HepG2 (cell line): Measurements from ENCODE around the gene VDAC1. TPM values are rescaled to one million over a fixed set of nuclear protein-coding genes. Genes with fewer than 3 reads are reported as not detected.

Experiments
- ATAC-seq: fragments of 200-7000 bp; cut with Tn5 transposase; 3 replicates; pipeline ENCODE4 v1.9.1; 2020; ENCODE audit warnings: mild to moderate bottlenecking, moderate library complexity
- BruUV-seq: library from RNA; stranded (reverse); fragments of 400-500 nt; replicated peaks from 2 replicates; lab custom pipeline; 2021; lab: Mats Ljungman, UMichigan
- CTCF ChIA-PET: fragments of 300-600 bp; formaldehyde crosslinking; extraction: SDS; loops from one replicate; lab custom pipeline; 2021; ENCODE audit warnings: low total read pairs, inconsistent platforms, low intra/inter-chr PET ratio; lab: Yijun Ruan, JAX
- POLR2A ChIA-PET: fragments of 350-600 bp; sonication (Branson Sonifier 250); formaldehyde crosslinking; loops from one replicate; lab custom pipeline; 2020; ENCODE audit warnings: antibody characterized with exemption, inconsistent platforms; lab: Yijun Ruan, JAX
- DNase-seq: peaks from one replicate; pipeline ENCODE4 v3.0.0-alpha.2; 2015; ENCODE audit warnings: low spot score
- FAIRE-seq: peaks from 3 replicates; lab custom pipeline; 2011; peaks lifted over from hg19 to GRCh38; lab: Jason Lieb, UNC
- H2AFZ ChIP-seq: one replicate; pipeline ENCODE4 v1.6.1; 2011; ENCODE audit warnings: low read length, inconsistent platforms
- H3K27ac ChIP-seq: fragments of 300-600 bp; 3 replicates; pipeline ENCODE4 v1.8.0; 2011; ENCODE audit warnings: mixed run types, mild to moderate bottlenecking, mixed read lengths, low read length, inconsistent platforms; ENCODE audit not compliant: insufficient read depth; ENCODE audit errors: extremely low read length
- H3K27me3 ChIP-seq, 2 experiments: fragments of 200-600 bp in 1 of 2; 2 replicates in 1 of 2; 3 replicates in 1 of 2; pipeline versions ENCODE4 v1.6.0 to v1.8.0; 2011; ENCODE audit warnings: low read length in 2 of 2, mild to moderate bottlenecking in 2 of 2, moderate library complexity in 2 of 2, inconsistent platforms in 1 of 2; ENCODE audit not compliant: insufficient read depth in 2 of 2, control insufficient read depth in 1 of 2
- H3K36me3 ChIP-seq, 2 experiments: fragments of 200-600 bp in 1 of 2; replicated peaks in 1 of 2; 2 replicates in 1 of 2; 3 replicates in 1 of 2; pipeline versions ENCODE4 v1.5.1 to v1.8.0; 2011; ENCODE audit warnings: low read length in 2 of 2, inconsistent platforms in 1 of 2; ENCODE audit not compliant: insufficient read depth in 2 of 2, control insufficient read depth in 1 of 2
- H3K4me1 ChIP-seq: 2 replicates; pipeline ENCODE4 v1.5.1; 2012; ENCODE audit warnings: low read length, inconsistent platforms; ENCODE audit not compliant: insufficient read depth
- H3K4me2 ChIP-seq: 2 replicates; pipeline ENCODE4 v1.6.0; 2011; ENCODE audit warnings: low read depth, low read length, inconsistent platforms
- H3K4me3 ChIP-seq, 3 experiments: fragments of 200-600 bp in 1 of 3; sonication (generic), shearing (Covaris generic) in 1 of 3; replicated peaks in 1 of 3; 2 replicates each; pipeline ENCODE4 v1.5.1; 2011 to 2016; ENCODE audit warnings: low read length in 3 of 3, inconsistent platforms in 2 of 3, low read depth in 2 of 3, mild to moderate bottlenecking in 2 of 3, control low read depth in 1 of 3, mixed read lengths in 1 of 3; ENCODE audit not compliant: insufficient read depth in 1 of 3
- H3K79me2 ChIP-seq: one replicate; pipeline ENCODE4 v1.6.1; 2011; ENCODE audit warnings: low read length, inconsistent platforms; ENCODE audit not compliant: insufficient read depth
- H3K9ac ChIP-seq: 2 replicates; pipeline ENCODE4 v1.6.0; 2011; ENCODE audit warnings: mild to moderate bottlenecking, low read depth, low read length, inconsistent platforms; ENCODE audit not compliant: insufficient read depth
- H3K9me3 ChIP-seq: 2 replicates; pipeline ENCODE4 v1.5.1; 2012; ENCODE audit warnings: mild to moderate bottlenecking, low read length
- H4K20me1 ChIP-seq: 2 replicates; pipeline ENCODE4 v1.6.0; 2011; ENCODE audit warnings: inconsistent platforms, mild to moderate bottlenecking, low read length, moderate library complexity; ENCODE audit not compliant: insufficient read depth
- RBM22 ChIP-seq: fragments of 200-400 bp; formaldehyde crosslinking; optimal IDR thresholded peaks from 2 replicates; pipeline ENCODE3; 2017; ENCODE audit warnings: mild to moderate bottlenecking, low read length, moderate library complexity
- SCMH1 ChIP-seq: sonication (generic); formaldehyde crosslinking; IDR thresholded peaks from 2 replicates; pipeline ENCODE4 v1.9.0; 2021; ENCODE audit warnings: missing genetic modification reagents, mild to moderate bottlenecking, borderline replicate concordance
- TCF7L2 ChIP-seq: IDR thresholded peaks from 2 replicates; pipeline ENCODE4 v1.6.1; 2011; ENCODE audit warnings: mild to moderate bottlenecking, low read depth, low read length, moderate library complexity
- ZNF547 ChIP-seq: sonication (generic); formaldehyde crosslinking; IDR thresholded peaks from 2 replicates; pipeline ENCODE4 v1.5.1; 2020; ENCODE audit warnings: mild to moderate bottlenecking, missing genetic modification reagents
- WGBS: methylation state at CpG from one replicate; pipeline ENCODE4 v1.1.6; 2017; ENCODE audit warnings: low lambda C conversion rate; 5-methylcytosine and 5-hydroxymethylcytosine counted together
- in situ Hi-C: cut with HindIII; loops from 2 replicates; pipeline ENCODE4 v1.10.0; 2017; ENCODE audit warnings: low pct_unique_long_range_greater_than_20kb; ENCODE audit not compliant: extremely low pct_ligation_motif_present
- intact Hi-C: fragments of 100-400 bp; cut with micrococcal nuclease; formaldehyde crosslinking; loops from one replicate; pipeline ENCODE4 v1.10.0; 2022; ENCODE audit not compliant: unreplicated experiment
- polyA plus RNA-seq, 8 experiments: library from polyadenylated mRNA; depleted of rRNA in 3 of 8; stranded (reverse) in 7 of 8; unstranded in 1 of 8; fragments of >200 nt; fragmentation: Illumina TruSeq in 4 of 8; extraction: Trizol in 4 of 8; gene quantifications; 2 replicates each; pipeline versions ENCODE4 v1.2.1 to v1.2.3, GENCODE V29; 2011 to 2016; ENCODE audit warnings: low read depth in 4 of 8, missing spikeins in 1 of 8, mixed read lengths in 1 of 8; ENCODE audit not compliant: insufficient read depth in 1 of 8
- total RNA-seq, 5 experiments: library from RNA; depleted of rRNA; stranded (reverse); fragments of >200 nt; fragmentation: Illumina TruSeq; extraction: Trizol; gene quantifications; 2 replicates each; pipeline ENCODE4 v1.2.3, GENCODE V29; 2016; ENCODE audit warnings: low read depth in 1 of 5
- TF ChIP-seq, protein P1 (sequence below): sonication (generic); formaldehyde crosslinking; IDR thresholded peaks from 2 replicates; pipeline ENCODE4 v1.8.0; 2023; ENCODE audit warnings: mild to moderate bottlenecking, missing genetic modification reagents

The VDAC1 gene
- total and polyA plus RNA-seq, 2 of the 13 experiments (the other 11 are each of a cell fraction or from before 2014, with no cell fraction given), result 112 to 380 TPM

DNA sequence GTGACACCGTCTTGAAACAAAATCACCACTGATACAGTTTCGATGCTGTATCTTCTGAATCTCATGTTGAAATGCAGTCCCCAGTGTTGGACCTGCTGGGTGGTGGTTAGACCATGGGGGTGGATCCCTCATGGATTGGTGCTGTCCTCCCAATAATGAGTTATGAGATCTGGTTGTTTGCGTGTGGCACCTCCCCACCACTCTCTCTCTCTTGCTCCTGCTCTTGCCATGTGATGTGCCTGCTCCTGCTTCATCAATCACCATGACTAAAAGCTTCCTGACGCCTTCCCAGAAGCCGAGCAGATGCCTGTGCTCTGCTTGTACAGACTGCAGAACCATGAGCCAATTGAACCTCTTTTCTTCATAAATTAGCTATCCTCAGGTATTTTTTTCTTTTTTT lies 21.1 kb downstream of the VDAC1 start:
- no peak overlapping the region for H3K4me2 ChIP-seq
- H4K20me1 ChIP-seq, result peaks cover 6% of the 10 kb centered on the region; the same call in 1 of the 2 replicates
- no peak for DNase-seq
- whole genome bisulfite sequencing, result 94% methylated on average over 5 of the region's 5 CpGs
- intact Hi-C loops, result no loop called here
- H3K27me3 ChIP-seq, result no peaks in the 10 kb centered on the region
- no peak overlapping the region for H3K9ac ChIP-seq
- in situ Hi-C loops, result no loop called here
- FAIRE-seq, result no peak
- no peak overlapping the region for H3K27ac ChIP-seq
- H3K4me1 ChIP-seq, result peaks cover 11% of the 10 kb centered on the region
- peaks cover 35% of the 10 kb centered on the region for H3K79me2 ChIP-seq
- BruUV-seq, result no TSS peak
- no peaks in the 10 kb centered on the region for H3K9me3 ChIP-seq
- TF ChIP-seq SCMH1 (CRISPR knock-in tag) (no peak), RBM22 (peak; percentile 85), TCF7L2 (no peak)
- TF ChIP-seq, protein P1, sequence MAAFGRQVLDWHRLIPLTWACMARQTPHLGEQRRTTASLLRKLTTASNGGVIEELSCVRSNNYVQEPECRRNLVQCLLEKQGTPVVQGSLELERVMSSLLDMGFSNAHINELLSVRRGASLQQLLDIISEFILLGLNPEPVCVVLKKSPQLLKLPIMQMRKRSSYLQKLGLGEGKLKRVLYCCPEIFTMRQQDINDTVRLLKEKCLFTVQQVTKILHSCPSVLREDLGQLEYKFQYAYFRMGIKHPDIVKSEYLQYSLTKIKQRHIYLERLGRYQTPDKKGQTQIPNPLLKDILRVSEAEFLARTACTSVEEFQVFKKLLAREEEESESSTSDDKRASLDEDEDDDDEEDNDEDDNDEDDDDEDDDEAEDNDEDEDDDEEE (CRISPR knock-in tag), result no peak
- TF ChIP-seq, all 625 proteins: peak for 1
- ATAC-seq, result no peak; the same call in 2 of the 3 replicates
- ChIA-PET POLR2A (no interaction called here), CTCF (no interaction called here)
- Histone ChIP-seq H2AFZ (no peak overlapping the region), H3K36me3 (peaks cover 26 to 70% of the 10 kb centered on the region in 2 experiments), H3K4me3 (no peak overlapping the region)

DNA sequence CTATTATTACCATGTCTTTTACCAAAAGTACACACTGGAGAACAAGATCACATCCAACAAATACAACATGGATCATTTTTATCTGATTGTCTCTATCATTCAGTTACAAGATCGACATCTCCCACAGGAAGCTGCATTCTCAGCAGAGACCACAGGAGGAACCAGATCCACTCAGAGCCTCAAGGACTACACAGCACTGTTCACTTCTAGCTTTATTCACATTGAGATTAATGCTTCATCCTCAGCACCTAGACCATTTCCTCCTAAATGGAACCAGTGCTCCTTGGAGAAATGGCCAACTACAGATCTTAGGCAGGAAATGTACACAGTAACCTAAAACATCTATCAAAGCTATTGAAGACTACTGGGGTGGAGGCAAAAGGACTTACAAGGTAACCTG lies 23.1 kb downstream of the VDAC1 start:
- no peak overlapping the region for H3K4me3 ChIP-seq
- H4K20me1 ChIP-seq, result peaks cover 11% of the 10 kb centered on the region; the same call in 1 of the 2 replicates
- ChIA-PET CTCF (no interaction called here), POLR2A (interaction anchor here (1.8 kb wide), 1 partner anchor 12 kb away, joined by 4 read pairs; no protein-coding TSS in a partner anchor)
- in situ Hi-C loops (no loop called here), intact Hi-C loops (loop anchor here (2.0 kb wide), 1 partner anchor 13 kb away; no protein-coding TSS in a partner anchor)
- no peaks in the 10 kb centered on the region for H3K27me3 ChIP-seq
- H3K36me3 ChIP-seq, result peaks cover 23 to 54% of the 10 kb centered on the region in 2 experiments
- no TSS peak for BruUV-seq
- H2AFZ ChIP-seq, result no peak overlapping the region
- 88% methylated on average over 1 of the region's 1 CpG for WGBS
- no peak overlapping the region for H3K9ac ChIP-seq
- H3K27ac ChIP-seq, result no peak overlapping the region
- peak; percentile 25; the same call in 1 of the 3 replicates for ATAC-seq
- peaks cover 24% of the 10 kb centered on the region for H3K79me2 ChIP-seq
- TF ChIP-seq ZNF547 (CRISPR knock-in tag) (no peak), RBM22 (peak; percentile 78)
- TF ChIP-seq, all 625 proteins: peak for 1
- H3K4me2 ChIP-seq, result no peak overlapping the region
- H3K4me1 ChIP-seq, result peaks cover 30% of the 10 kb centered on the region
- no peak for DNase-seq
- no peak for FAIRE-seq
- no peaks in the 10 kb centered on the region for H3K9me3 ChIP-seq
